Right lobe of liver (tissue), 6 donors: ENCODE data around the gene LRRC66. TPM values are rescaled to one million over a fixed set of nuclear protein-coding genes. Genes with fewer than 3 reads are reported as not detected.

Experiments
- ATAC-seq, 4 donors: fragments of 200-7000 bp; cut with Tn5 transposase; one replicate each; pipeline ENCODE4 v1.9.1; 2020; ENCODE audit warnings: mild to moderate bottlenecking in 4 of 4, moderate library complexity in 4 of 4
- DNase-seq, 3 donors: peaks; one replicate each; pipeline ENCODE4 v3.0.0-alpha.2; 2020
- H3K27ac ChIP-seq, 3 donors: fragments of 200-600 bp; one replicate each; pipeline ENCODE4 v1.8.0; 2022
- H3K27me3 ChIP-seq, 2 donors: fragments of 200-600 bp; one replicate each; pipeline ENCODE4 v1.8.0; 2022
- H3K36me3 ChIP-seq, 4 donors: fragments of 200-600 bp; sonication (generic) in 1 of 4; one replicate each; pipeline versions ENCODE4 v1.5.1 to v1.8.0; 2017 to 2022; ENCODE audit warnings: control low read depth in 1 of 4
- H3K4me1 ChIP-seq, 4 donors: fragments of 200-600 bp; sonication (generic) in 1 of 4; one replicate each; pipeline versions ENCODE4 v1.5.1 to v1.8.0; 2017 to 2022; ENCODE audit warnings: control low read depth in 1 of 4
- H3K4me3 ChIP-seq, 3 donors: fragments of 200-600 bp; one replicate each; pipeline ENCODE4 v1.8.0; 2022
- H3K9me3 ChIP-seq, 4 donors: fragments of 200-600 bp; sonication (generic) in 1 of 4; one replicate each; pipeline versions ENCODE4 v1.5.1 to v1.8.0; 2017 to 2022; ENCODE audit warnings: control low read depth in 1 of 4
- POLR2A ChIP-seq: fragments of 450-650 bp; IDR thresholded peaks from one replicate; pipeline ENCODE4 v1.6.1; 2017; ENCODE audit warnings: antibody characterized with exemption, mild to moderate bottlenecking
- WGBS: methylation state at CpG from one replicate; pipeline ENCODE4 v1.1.6; 2018; ENCODE audit warnings: low coverage, low lambda C conversion rate; ENCODE audit not compliant: insufficient coverage; ENCODE audit errors: missing lambda C conversion rate; 5-methylcytosine and 5-hydroxymethylcytosine counted together
- intact Hi-C, 2 donors: fragments of 100-400 bp; cut with DNase I; formaldehyde crosslinking; loops; one replicate each; pipeline versions ENCODE4 v1.11.2 to v1.14.1; 2022
- total RNA-seq, 6 experiments: library from RNA; depleted of rRNA in 2 of 6; stranded (reverse); fragments of >200 nt in 2 of 6; fragmentation: NEBNext Ultra II Directional in 3 of 6; extraction: Animal tissue kit (Norgen Biotek cat#: 25700) in 3 of 6; gene quantifications; one replicate each; pipeline versions ENCODE4 v1.1.0 to v1.2.4, GENCODE V29; 2016 to 2023
- TF ChIP-seq, protein P1 (sequence below), 4 donors: fragments of 200-600 bp in 3 of 4; fragments of 450-650 bp in 1 of 4; IDR thresholded peaks; one replicate each; pipeline versions ENCODE4 v1.5.1 to v1.8.0; 2016 to 2022; ENCODE audit warnings: antibody characterized with exemption in 4 of 4, mild to moderate bottlenecking in 2 of 4
- donor health status: DM: no; HTN: yes; CAD: no.
- donor health status: DM: no; HTN: no; CAD: no.
- donor health status: DM: no; HTN: no; CAD: no.
- donor health status: DM: no; HTN: yes; CAD: no.
- donor health status: DM: no; HTN: yes; CAD: no.

The LRRC66 gene
- total RNA-seq, 6 experiments from 2014 or later: 0.05 to 0.35 (median 0.09) TPM

DNA sequence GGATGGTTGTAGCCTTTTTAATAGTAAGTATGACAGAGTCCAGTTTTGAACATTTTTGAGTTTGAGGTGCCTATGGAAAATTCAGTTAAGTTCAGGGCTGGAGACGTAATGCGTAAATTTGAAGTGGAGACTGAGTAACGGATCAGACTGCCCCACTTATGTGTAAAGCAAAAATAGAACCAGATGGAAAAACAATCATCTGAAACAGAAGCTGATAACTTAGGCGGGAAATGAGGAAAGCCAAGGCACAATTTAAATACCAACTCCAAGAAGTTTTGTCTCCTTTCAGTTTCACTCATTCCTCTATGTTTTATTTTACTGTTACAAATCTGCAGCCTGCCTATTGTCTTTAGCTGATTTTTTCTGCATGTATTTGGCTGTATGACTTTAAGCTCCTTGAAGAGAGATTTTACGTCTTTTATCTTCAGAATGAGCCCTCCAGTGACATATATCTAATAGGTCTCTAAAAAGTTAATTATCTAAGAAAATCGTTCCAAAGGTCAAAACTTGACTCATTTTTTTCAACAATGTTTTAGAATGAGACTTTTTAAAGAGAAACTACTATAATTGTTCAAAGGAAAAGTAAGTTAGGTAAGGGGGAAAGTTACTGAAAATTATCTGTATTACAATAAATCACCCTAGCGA is 16.8 kb upstream of the LRRC66 start:
- Histone ChIP-seq H3K27ac (no peak overlapping the region), H3K36me3 (no peaks in the 10 kb centered on the region), H3K4me3 (peak overlapping the region; percentile 50 to 67 (median 60)), H3K9me3 (no peaks in the 10 kb centered on the region), H3K4me1 (peaks cover 0 to 8% (median 3%) of the 10 kb centered on the region in 4 donors), H3K27me3 (no peaks in the 10 kb centered on the region)
- DNase-seq (no peak), ATAC-seq (peak in 1 of 4 donors; percentile 8)
- WGBS: 56% methylated on average over 7 of the region's 7 CpGs
- intact Hi-C loops: no loop called here
- TF ChIP-seq POLR2A: no peak
- TF ChIP-seq, protein P1, sequence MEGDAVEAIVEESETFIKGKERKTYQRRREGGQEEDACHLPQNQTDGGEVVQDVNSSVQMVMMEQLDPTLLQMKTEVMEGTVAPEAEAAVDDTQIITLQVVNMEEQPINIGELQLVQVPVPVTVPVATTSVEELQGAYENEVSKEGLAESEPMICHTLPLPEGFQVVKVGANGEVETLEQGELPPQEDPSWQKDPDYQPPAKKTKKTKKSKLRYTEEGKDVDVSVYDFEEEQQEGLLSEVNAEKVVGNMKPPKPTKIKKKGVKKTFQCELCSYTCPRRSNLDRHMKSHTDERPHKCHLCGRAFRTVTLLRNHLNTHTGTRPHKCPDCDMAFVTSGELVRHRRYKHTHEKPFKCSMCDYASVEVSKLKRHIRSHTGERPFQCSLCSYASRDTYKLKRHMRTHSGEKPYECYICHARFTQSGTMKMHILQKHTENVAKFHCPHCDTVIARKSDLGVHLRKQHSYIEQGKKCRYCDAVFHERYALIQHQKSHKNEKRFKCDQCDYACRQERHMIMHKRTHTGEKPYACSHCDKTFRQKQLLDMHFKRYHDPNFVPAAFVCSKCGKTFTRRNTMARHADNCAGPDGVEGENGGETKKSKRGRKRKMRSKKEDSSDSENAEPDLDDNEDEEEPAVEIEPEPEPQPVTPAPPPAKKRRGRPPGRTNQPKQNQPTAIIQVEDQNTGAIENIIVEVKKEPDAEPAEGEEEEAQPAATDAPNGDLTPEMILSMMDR (IDR thresholded peaks at IDR 0.05): no peak

DNA sequence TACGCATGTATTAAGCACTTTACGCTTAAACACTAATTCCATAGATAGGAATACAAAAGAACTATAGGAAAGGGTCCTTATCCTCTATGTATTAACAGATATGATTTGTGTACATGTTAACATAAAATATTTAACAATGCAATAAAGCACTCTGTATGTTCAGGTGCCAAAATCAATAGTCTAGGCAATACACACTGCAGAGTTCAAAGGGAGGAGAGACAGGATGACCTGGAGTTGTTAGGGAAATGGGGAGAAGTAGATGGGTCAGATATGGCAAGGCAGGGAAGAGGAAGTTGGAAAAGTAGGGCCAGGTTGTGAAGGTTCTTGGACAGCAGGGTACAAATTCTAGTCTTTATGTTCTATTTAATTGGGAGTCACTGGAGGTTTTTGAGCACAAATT is 15.0 kb upstream of the LRRC66 start:
- intact Hi-C loops: no loop called here
- Histone ChIP-seq H3K27me3 (no peaks in the 10 kb centered on the region), H3K9me3 (no peaks in the 10 kb centered on the region), H3K27ac (no peak overlapping the region), H3K4me3 (no peak overlapping the region), H3K36me3 (no peaks in the 10 kb centered on the region), H3K4me1 (peaks cover 0 to 8% (median 3%) of the 10 kb centered on the region in 4 donors)
- TF ChIP-seq, protein P1 (IDR thresholded peaks at IDR 0.05): no peak
- TF ChIP-seq POLR2A: no peak
- DNase-seq (no peak), ATAC-seq (no peak)
- WGBS: 87% methylated on average over 2 of the region's 2 CpGs

DNA sequence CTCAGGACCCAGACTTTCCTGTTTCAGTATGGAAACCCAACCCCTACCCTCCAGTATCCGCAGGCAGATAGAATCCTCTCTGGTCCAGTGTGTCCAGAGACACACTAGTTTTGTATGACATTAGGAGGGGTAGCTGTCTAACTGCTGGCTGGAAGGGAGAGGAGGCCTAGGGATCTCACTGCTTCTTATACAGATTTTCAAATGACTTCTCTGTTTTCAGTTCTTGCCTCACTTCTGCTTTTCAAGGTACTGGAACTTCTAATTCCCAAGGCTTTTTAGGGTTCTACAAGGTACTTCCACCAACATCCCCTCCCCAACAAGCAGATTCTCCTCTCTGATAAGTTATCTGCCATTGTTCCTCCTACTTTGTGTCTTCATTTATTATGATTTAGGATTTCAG is 11.8 kb upstream of the LRRC66 start:
- WGBS: 100% methylated on average over 1 of the region's 1 CpG
- no peak for ATAC-seq
- intact Hi-C loops: no loop called here

DNA sequence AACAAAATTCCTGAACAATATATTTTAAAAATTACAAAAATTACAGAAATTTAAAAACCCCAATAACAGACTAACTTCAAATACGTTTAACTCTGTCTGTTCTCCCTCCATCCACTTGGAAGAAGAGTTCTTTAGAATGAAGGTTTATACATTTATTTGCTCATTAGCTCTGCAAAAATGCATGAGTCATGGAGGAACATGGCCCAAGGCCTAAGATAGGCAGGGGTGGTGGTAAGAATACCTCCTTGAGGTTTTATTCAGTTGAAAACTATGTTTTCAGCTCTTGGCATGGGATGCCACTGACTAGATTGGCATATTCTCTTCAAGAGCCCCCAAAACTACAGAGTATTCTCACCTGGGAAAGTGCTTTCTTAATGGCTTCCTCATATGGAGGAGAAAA is 8.8 kb upstream of the LRRC66 start:
- Histone ChIP-seq H3K4me1 (no peaks in the 10 kb centered on the region), H3K27ac (no peak overlapping the region), H3K27me3 (no peaks in the 10 kb centered on the region), H3K36me3 (no peaks in the 10 kb centered on the region), H3K9me3 (peaks cover 0 to 3% (median 0%) of the 10 kb centered on the region in 4 donors), H3K4me3 (no peak overlapping the region)
- TF ChIP-seq POLR2A: no peak
- TF ChIP-seq, protein P1 (IDR thresholded peaks at IDR 0.05): no peak
- DNase-seq: no peak
- intact Hi-C loops: loop anchor here in 1 of 2 donors (10.0 kb wide), 1 partner anchor 124 kb away; no protein-coding TSS in a partner anchor
- WGBS: 81% methylated on average over 1 of the region's 1 CpG
- no peak for ATAC-seq

More for the DNA sequence above, 11.8 kb upstream of the LRRC66 start:
- DNase-seq: no peak
- TF ChIP-seq, protein P1 (IDR thresholded peaks at IDR 0.05): no peak
- TF ChIP-seq POLR2A: no peak
- H3K9me3 ChIP-seq: no peaks in the 10 kb centered on the region
- H3K27me3 ChIP-seq: no peaks in the 10 kb centered on the region
- no peaks in the 10 kb centered on the region for H3K36me3 ChIP-seq
- H3K4me3 ChIP-seq: no peak overlapping the region
- no peak overlapping the region for H3K27ac ChIP-seq
- H3K4me1 ChIP-seq: peaks cover 0 to under 1% (median 0%) of the 10 kb centered on the region in 4 donors
